ENCODE data around the gene SERPIND1. TPM values are rescaled to one million over a fixed set of nuclear protein-coding genes. Genes with fewer than 3 reads are reported as not detected.
"Not testable (repeated sequence)": the region's sequence is repeated elsewhere in the genome, so short reads cannot be mapped to it uniquely, and the experiment has no call there.

The SERPIND1 gene
- total and polyA plus RNA-seq, 10 donors: 0.03 to 0.14 (median 0.09) TPM; not detected in 6

GRCh38 chr22:20727118-20728015 lies 46.5 kb upstream of the SERPIND1 start:
- no peak for TF ChIP-seq CTCF (IDR thresholded peaks at IDR 0.05 in 8 of 11, conservative IDR thresholded peaks at IDR 0.05 in 3 of 11)
- TF ChIP-seq POLR2AphosphoS5 (IDR thresholded peaks at IDR 0.05): peak in 1 of 3 donors; percentile 34
- Histone ChIP-seq H3K27ac (no peak overlapping the region), H3K27me3 (replicated peaks in 1 of 7) (no peaks in the 10 kb centered on the region), H3K9me3 (no peaks in the 10 kb centered on the region), H3K4me3 (no peak overlapping the region), H3K4me1 (no peaks in the 10 kb centered on the region), H3K36me3 (peaks cover 3 to 97% (median 49%) of the 10 kb centered on the region in 6 donors)
- intact Hi-C loops (cut with DNase I; ENCODE audit: low total_unique reads): no loop called here
- 91 to 95% (median 93%) methylated on average over 29 of the region's 29 CpGs for WGBS, 5 donors
- DNase-seq: no peak

GRCh38 chr22:20728523-20729190 lies 45.3 kb upstream of the SERPIND1 start:
- TF ChIP-seq POLR2A (IDR thresholded peaks at IDR 0.05) (no peak), CTCF (IDR thresholded peaks at IDR 0.05 in 8 of 11, conservative IDR thresholded peaks at IDR 0.05 in 3 of 11) (no peak), POLR2AphosphoS5 (IDR thresholded peaks at IDR 0.05) (no peak)
- Histone ChIP-seq H3K4me1 (no peaks in the 10 kb centered on the region), H3K27me3 (replicated peaks in 1 of 7) (no peaks in the 10 kb centered on the region), H3K4me3 (no peak overlapping the region), H3K9me3 (no peaks in the 10 kb centered on the region), H3K27ac (no peak overlapping the region), H3K36me3 (peaks cover 3 to 98% (median 51%) of the 10 kb centered on the region in 6 donors)
- intact Hi-C loops (cut with DNase I; ENCODE audit: low total_unique reads): no loop called here
- 94 to 97% (median 96%) methylated on average over 6 to 10 of the region's 10 CpGs for WGBS, 5 donors
- no peak for DNase-seq

GRCh38 chr22:20729194-20729593 lies 44.7 kb upstream of the SERPIND1 start:
- no peak for DNase-seq
- Histone ChIP-seq H3K27me3 (replicated peaks in 1 of 7) (no peaks in the 10 kb centered on the region), H3K9me3 (no peaks in the 10 kb centered on the region), H3K4me3 (no peak overlapping the region), H3K27ac (no peak overlapping the region), H3K36me3 (peaks cover 3 to 95% (median 51%) of the 10 kb centered on the region in 6 donors), H3K4me1 (no peaks in the 10 kb centered on the region)
- TF ChIP-seq CTCF (IDR thresholded peaks at IDR 0.05 in 8 of 11, conservative IDR thresholded peaks at IDR 0.05 in 3 of 11) (no peak), POLR2AphosphoS5 (IDR thresholded peaks at IDR 0.05) (peak in 1 of 3 donors; percentile 25)
- WGBS, 5 donors: 96 to 97% (median 97%) methylated on average over 13 of the region's 13 CpGs; no CpG with 5 or more reads in 1 of the 5 donors
- intact Hi-C loops (cut with DNase I; ENCODE audit: low total_unique reads): no loop called here

GRCh38 chr22:20732431-20732830 lies 41.5 kb upstream of the SERPIND1 start:
- H3K27ac ChIP-seq; H3K27me3 ChIP-seq (replicated peaks in 1 of 7); H3K9me3 ChIP-seq; intact Hi-C loops (cut with DNase I; ENCODE audit: low total_unique reads); H3K4me3 ChIP-seq; DNase-seq; H3K4me1 ChIP-seq: not testable (repeated sequence)
- peaks cover 3 to 78% (median 34%) of the 10 kb centered on the region in 6 donors for H3K36me3 ChIP-seq
- whole genome bisulfite sequencing, 5 donors: 86 to 98% (median 97%) methylated on average over 1 to 6 of the region's 8 CpGs
